ENCODE data around the gene GSTA3.
"Not testable (repeated sequence)": the region's sequence is repeated elsewhere in the genome, so short reads cannot be mapped to it uniquely, and the experiment has no call there.

The GSTA3 gene

GRCh38 chr6:52868240-52868639 lies 41.3 kb downstream of the GSTA3 start:
- DNase-seq (ENCODE audit: low read depth in 1 of 2, low spot score in 1 of 2), result no peak

GRCh38 chr6:52861151-52861550 lies 48.3 kb downstream of the GSTA3 start:
- not testable (repeated sequence) for DNase-seq (ENCODE audit: low read depth in 1 of 2, low spot score in 1 of 2)

GRCh38 chr6:52858416-52858815 lies 51.1 kb downstream of the GSTA3 start:
- DNase-seq (ENCODE audit: low read depth in 1 of 2, low spot score in 1 of 2), result no peak

- DNase-seq (ENCODE audit: low read depth in 1 of 2, low spot score in 1 of 2), result not testable (repeated sequence)
Measured at GRCh38 chr6:52856137-52856536, 53.4 kb downstream of the GSTA3 start.

GRCh38 chr6:52849137-52849536 lies 60.4 kb downstream of the GSTA3 start:
- no peak for DNase-seq (ENCODE audit: low read depth in 1 of 2, low spot score in 1 of 2)
